ENCODE measurements around the gene TIAM2.

The TIAM2 gene

GRCh38 chr6:155038527-155038926 lies 43.4 kb downstream of the TIAM2 start:
- no peaks in the 10 kb centered on the region for H3K79me2 ChIP-seq (ENCODE audit: insufficient read depth, low read depth)
- no peak overlapping the region for H3K9ac ChIP-seq
- no peaks in the 10 kb centered on the region for H4K20me1 ChIP-seq (ENCODE audit: insufficient read depth)
- H3K4me2 ChIP-seq: no peak overlapping the region
- H3K36me3 ChIP-seq (ENCODE audit: insufficient read depth): no peaks in the 10 kb centered on the region
- H3K27me3 ChIP-seq (ENCODE audit: insufficient read depth, low read depth): no peaks in the 10 kb centered on the region
- TF ChIP-seq CTCF (conservative IDR thresholded peaks at IDR 0.05; ENCODE audit: low read depth, low read length): no peak
- no peak overlapping the region for H2AFZ ChIP-seq (ENCODE audit: low read depth)
- H3K4me3 ChIP-seq (IDR thresholded peaks at IDR 0.05; ENCODE audit: insufficient read depth, low read depth, low read length): no peak overlapping the region
- no peak overlapping the region for H3K27ac ChIP-seq
- no peaks in the 10 kb centered on the region for H3K4me1 ChIP-seq (ENCODE audit: low read depth, poor library complexity, severe bottlenecking)

- TF ChIP-seq CTCF (conservative IDR thresholded peaks at IDR 0.05; ENCODE audit: low read depth, low read length): no peak
- H4K20me1 ChIP-seq (ENCODE audit: insufficient read depth): no peaks in the 10 kb centered on the region
- no peak overlapping the region for H3K4me3 ChIP-seq (IDR thresholded peaks at IDR 0.05; ENCODE audit: insufficient read depth, low read depth, low read length)
- no peak overlapping the region for H3K4me2 ChIP-seq
- H3K27me3 ChIP-seq (ENCODE audit: insufficient read depth, low read depth): no peaks in the 10 kb centered on the region
- H2AFZ ChIP-seq (ENCODE audit: low read depth): no peak overlapping the region
- H3K4me1 ChIP-seq (ENCODE audit: low read depth, poor library complexity, severe bottlenecking): no peaks in the 10 kb centered on the region
- no peak overlapping the region for H3K27ac ChIP-seq
- H3K9ac ChIP-seq: no peak overlapping the region
- no peaks in the 10 kb centered on the region for H3K79me2 ChIP-seq (ENCODE audit: insufficient read depth, low read depth)
- no peaks in the 10 kb centered on the region for H3K36me3 ChIP-seq (ENCODE audit: insufficient read depth)
Measured at GRCh38 chr6:155039618-155040017, 44.5 kb downstream of the TIAM2 start.

GRCh38 chr6:155040154-155040553 lies 45.0 kb downstream of the TIAM2 start:
- TF ChIP-seq CTCF (conservative IDR thresholded peaks at IDR 0.05; ENCODE audit: low read depth, low read length): no peak
- no peak overlapping the region for H3K27ac ChIP-seq
- H3K4me3 ChIP-seq (IDR thresholded peaks at IDR 0.05; ENCODE audit: insufficient read depth, low read depth, low read length): no peak overlapping the region
- no peaks in the 10 kb centered on the region for H3K4me1 ChIP-seq (ENCODE audit: low read depth, poor library complexity, severe bottlenecking)
- no peak overlapping the region for H3K4me2 ChIP-seq
- H2AFZ ChIP-seq (ENCODE audit: low read depth): no peak overlapping the region
- no peak overlapping the region for H3K9ac ChIP-seq
- H3K79me2 ChIP-seq (ENCODE audit: insufficient read depth, low read depth): no peaks in the 10 kb centered on the region
- no peaks in the 10 kb centered on the region for H3K36me3 ChIP-seq (ENCODE audit: insufficient read depth)
- H3K27me3 ChIP-seq (ENCODE audit: insufficient read depth, low read depth): no peaks in the 10 kb centered on the region
- H4K20me1 ChIP-seq (ENCODE audit: insufficient read depth): no peaks in the 10 kb centered on the region

- no peaks in the 10 kb centered on the region for H3K4me1 ChIP-seq (ENCODE audit: low read depth, poor library complexity, severe bottlenecking)
- no peak overlapping the region for H3K4me3 ChIP-seq (IDR thresholded peaks at IDR 0.05; ENCODE audit: insufficient read depth, low read depth, low read length)
- no peak overlapping the region for H3K4me2 ChIP-seq
- no peaks in the 10 kb centered on the region for H4K20me1 ChIP-seq (ENCODE audit: insufficient read depth)
- no peak overlapping the region for H3K27ac ChIP-seq
- H3K9ac ChIP-seq: no peak overlapping the region
- no peak for TF ChIP-seq CTCF (conservative IDR thresholded peaks at IDR 0.05; ENCODE audit: low read depth, low read length)
- no peak overlapping the region for H2AFZ ChIP-seq (ENCODE audit: low read depth)
- H3K79me2 ChIP-seq (ENCODE audit: insufficient read depth, low read depth): no peaks in the 10 kb centered on the region
- no peaks in the 10 kb centered on the region for H3K36me3 ChIP-seq (ENCODE audit: insufficient read depth)
- H3K27me3 ChIP-seq (ENCODE audit: insufficient read depth, low read depth): no peaks in the 10 kb centered on the region
Measured at GRCh38 chr6:155040901-155041650, 46.0 kb downstream of the TIAM2 start.
